ENCODE results near the gene KATNB1.

Gene KATNB1, protein sequence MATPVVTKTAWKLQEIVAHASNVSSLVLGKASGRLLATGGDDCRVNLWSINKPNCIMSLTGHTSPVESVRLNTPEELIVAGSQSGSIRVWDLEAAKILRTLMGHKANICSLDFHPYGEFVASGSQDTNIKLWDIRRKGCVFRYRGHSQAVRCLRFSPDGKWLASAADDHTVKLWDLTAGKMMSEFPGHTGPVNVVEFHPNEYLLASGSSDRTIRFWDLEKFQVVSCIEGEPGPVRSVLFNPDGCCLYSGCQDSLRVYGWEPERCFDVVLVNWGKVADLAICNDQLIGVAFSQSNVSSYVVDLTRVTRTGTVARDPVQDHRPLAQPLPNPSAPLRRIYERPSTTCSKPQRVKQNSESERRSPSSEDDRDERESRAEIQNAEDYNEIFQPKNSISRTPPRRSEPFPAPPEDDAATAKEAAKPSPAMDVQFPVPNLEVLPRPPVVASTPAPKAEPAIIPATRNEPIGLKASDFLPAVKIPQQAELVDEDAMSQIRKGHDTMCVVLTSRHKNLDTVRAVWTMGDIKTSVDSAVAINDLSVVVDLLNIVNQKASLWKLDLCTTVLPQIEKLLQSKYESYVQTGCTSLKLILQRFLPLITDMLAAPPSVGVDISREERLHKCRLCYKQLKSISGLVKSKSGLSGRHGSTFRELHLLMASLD

DNA sequence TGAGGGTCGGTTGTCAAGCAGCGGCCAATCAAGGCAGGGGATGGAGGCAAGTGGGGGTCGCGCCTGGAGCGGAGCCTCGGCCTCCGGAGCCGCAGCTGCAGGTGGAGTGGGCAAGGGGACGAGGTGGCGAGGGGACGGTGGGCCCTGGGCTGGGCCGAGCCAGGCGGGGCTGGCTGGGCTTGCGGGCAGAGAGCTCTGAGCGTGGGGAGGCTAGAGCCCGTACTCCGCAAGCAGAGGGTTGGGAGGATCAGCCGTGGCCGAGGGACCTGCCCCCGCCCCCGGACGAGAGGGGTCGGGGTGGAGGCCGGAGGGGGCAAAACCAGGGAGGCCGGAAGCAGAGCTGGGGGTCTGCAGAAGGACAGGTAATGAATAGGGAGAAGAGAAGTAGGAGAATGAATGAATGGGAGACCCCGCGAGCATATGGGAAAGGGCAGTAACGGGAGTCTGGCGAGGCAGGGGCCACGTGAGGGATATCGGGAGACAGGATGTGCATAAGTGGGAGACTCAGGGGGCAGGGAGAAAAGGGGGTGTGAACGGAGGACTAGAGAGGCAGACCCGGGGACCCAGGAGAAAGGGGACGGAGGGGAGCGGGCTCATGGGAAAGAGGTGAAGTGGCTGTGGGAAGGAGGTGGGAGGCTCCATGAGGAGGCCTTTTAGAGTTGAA, at the start of gene KATNB1:
TSS of gene KATNB1 (plus strand) at position 16 of the 664 bp plus-strand sequence. CDS start 1,474 bp downstream, outside the sequence.
- peak in 2 of 3 experiments; percentile 68 to 70 for DNase-seq

DNA sequence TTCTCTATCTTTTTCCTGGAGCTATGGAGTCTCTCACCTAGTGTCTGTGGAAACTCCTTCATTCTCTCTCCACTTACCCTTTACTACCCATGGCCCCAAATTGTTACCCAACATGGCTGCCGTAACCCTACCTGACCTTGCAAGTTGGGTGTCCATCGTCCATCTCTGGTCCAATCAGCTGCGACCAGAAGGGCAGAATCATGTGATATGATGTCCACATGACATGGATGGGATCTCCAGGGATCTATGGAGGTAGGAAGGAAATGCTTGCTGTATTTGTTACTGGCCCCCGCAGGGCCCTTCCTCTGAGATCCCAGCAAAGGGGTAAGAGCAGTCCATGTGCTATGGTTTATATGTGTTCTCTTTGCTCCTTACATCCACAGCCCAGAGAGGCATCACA, 49.0 kb upstream of the KATNB1 start:
- no peak for DNase-seq

DNA sequence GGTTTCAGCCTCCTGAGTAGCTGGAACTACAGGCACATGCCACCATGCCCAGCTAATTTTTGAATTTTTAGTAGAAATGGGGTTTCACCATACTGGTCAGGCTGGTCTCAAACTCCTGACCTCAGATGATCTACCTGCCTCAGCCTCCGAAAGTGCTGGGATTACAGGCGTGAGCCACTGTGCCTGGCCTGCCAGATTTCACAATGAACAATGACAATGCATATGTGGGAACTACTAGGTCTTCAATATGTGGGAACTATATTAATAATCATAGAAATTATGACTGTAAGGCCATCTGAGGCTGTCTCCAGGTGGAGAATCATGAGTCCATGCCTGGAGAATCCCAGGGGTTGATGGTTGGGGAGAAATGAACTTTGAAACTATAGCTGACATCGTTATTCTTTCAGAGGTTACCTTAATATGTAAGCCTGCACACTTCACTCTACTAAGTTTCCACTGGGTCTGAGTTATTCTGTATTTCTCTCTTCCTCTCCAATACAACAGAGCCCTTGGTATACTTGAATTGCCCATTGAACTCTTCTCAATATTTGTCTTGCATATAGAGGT, 48.1 kb upstream of the KATNB1 start:
- no peak for DNase-seq

DNA sequence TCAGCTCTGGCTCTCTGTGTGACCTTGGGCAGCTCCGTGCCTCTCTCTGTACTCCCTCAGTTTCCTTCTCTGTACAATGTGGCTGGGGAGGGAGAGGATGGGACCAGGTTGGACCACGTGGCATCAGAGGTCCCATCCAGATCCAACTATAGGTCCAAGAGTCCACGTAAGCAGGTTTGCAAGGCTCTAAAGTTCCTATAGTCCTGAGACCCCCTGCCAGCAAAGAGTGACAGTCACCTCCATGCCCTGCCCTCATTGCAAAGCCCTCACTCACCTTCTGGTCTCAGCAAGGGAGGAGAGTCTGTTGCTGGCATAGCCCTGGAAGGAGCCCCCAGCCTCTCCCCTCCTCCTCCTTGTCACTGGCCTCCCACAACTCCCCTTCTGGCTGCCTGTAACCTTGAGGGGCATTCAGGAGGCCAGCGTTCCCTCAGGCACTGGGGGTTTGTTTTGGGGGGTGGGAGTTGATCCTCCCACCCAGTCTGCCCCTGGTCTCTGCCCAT, 47.0 kb upstream of the KATNB1 start:
- DNase-seq: no peak

DNA sequence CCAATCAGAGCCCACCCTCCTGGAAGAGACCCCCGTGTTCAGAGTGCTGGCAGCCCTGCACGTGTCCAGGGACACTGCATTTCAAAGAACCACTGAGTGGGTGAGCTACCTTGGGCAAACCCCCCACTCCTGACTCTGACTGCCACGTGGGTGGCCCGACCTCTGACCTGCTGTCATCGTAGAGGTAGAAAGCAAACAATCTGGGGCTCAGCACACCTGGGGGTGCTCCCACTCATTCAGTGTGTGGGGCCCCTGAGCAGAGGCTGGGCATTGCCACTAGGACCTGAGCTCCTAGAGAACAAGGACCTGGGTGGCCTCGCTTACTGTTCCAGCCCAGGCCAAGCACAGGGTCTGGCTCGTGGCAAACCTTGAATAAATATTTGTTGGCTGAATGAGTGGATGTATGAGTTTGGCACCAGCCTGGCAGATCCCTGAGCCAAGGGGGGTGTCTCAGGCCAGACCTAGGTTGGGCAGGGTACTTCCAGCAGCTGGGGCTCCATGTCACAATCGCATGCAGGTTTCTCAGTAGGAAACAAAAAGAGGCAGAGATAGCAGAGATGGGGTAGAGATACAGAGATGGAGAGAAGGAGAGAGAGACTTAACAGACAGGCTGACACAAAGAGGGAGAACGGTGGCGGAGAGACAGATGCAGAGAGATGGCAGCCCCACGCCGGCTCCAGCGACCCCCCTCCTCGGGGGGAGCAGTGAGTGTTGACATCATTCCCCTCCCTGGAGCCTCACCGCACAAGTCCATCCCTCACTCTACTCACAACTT, 46.4 kb upstream of the KATNB1 start:
- no peak for DNase-seq

DNA sequence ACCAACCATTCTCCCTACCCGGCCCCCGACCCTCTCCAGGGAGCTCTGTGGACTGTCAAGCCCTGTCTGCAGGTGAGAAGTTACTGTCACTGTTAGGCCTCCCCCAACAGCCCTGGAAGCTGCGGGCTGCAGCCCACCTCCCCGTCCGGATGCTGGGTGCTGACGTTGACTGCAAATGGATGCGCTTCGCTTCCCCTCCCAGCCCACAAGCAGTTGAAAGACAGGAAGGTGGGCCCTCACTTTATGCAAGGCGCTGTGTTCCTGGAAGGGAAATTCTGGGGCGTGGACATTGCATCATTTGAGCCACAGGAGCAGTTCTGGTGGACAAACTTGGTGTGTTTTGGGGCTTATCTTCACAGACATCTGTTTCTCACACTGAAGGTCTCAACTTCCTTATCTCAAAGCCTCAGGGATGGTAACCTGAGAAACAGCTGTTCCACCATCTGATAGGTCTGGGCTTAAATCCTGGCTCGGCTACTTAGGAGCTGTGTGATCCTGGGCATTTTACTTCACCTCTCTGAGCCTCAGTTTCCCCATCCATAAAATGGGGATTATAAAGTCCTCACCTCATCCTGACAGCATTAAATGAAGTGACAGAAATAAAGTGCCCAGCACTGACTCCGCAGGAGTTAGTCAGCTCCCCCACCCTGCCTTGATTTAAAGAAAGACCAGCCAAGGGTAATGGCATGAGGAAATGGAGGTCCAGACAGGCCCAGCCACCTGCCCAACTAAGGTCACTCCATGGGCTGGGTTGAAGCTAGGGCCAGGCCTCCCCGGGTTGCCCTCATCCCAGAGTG, 45.6 kb upstream of the KATNB1 start:
- no peak for DNase-seq

DNA sequence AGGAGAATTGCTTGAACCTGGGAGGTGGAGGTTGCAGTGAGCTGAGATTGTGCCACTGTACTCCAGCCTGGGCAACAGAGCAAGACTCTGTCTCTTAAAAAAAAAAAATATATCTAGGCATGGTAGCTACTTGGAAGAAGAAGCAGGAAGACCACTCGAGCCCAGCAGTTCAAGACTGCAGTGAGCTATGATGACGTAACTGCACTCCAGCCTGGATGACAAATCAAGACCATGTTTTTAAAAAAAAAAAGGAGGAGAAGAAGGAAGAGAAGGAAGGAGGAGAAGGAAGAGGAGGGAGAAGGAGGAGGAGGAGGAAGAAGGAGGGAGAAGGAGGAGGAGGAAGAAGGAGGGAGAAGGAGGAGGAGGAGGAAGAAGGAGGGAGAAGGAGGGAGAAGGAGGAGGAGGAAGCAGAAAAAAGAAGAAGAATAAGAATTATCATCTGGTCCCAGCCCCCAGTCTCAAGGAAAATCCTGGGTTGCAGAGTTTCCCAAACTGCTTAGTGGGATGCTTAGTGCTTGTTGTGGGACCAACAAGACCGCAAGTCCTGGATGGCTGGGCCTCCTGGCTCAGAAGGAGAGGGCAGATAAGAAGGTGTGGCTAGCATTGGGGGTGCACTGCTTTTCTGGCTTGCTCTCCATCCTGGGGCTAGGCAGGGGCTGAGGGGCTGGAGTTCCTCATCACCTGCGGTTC, 44.6 kb upstream of the KATNB1 start:
- no peak for DNase-seq

DNA sequence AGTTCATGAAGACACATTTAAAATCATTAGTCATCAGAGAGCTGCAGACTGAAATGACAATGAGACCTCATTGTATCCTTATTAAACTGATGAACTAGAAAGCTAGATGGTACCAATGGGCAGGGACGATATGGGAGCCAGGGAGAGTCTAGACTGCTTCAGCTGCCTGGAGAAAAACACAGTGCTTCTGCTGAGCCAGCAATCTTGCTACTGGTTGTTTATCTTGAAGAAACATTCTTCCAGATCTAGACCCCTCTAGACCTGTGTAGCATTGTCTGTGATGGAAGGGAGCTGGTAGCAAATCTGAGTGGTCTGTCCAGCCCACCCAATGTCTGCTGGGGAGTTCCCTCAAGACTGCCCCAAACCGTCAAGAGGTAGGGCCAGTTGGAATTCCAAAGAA, 42.9 kb upstream of the KATNB1 start:
- no peak for DNase-seq

DNA sequence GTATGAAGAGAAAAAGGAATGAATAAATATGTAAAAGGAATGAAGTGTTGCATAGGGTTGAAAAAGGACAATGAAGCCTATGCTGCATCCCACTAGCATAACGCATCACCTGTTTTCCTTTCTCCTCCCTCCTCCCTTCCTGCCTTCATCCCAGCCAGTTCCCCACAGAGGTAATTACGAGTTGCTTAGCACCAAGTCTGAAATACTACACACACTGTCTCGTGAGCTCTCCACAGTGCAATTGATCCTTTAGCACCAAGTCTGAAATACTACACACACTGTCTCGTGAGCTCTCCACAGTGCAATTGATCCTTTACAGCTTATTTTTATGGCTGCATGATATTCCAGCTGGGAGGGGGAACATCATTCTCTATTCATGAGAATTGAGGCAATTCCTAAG, 42.0 kb upstream of the KATNB1 start:
- DNase-seq: peak in 2 of 3 experiments; percentile 38 to 84

DNA sequence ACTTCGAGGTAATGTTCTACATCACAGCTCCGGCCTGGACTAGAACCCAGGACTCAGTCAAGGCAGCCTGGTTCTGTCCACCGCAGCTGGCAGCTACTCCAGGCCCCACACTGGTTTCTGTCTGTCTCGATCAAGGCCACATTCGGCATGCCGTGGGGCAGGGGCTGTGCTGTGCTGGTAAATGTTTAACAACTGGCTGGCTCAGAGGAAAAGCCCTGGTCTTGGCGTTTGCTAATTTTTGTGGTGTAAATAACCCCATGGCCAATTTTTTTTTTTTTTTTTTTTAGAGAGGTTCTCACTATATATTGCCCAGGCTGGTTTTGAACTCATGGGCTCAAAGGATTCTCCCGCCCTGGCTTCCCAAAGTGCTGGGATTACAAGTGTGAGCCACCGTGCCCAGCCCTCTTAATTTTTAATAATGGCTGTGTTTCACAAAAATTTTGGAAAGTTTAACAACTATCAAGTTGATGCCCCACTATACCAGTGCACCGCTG, 41.3 kb upstream of the KATNB1 start:
- DNase-seq: no peak

DNA sequence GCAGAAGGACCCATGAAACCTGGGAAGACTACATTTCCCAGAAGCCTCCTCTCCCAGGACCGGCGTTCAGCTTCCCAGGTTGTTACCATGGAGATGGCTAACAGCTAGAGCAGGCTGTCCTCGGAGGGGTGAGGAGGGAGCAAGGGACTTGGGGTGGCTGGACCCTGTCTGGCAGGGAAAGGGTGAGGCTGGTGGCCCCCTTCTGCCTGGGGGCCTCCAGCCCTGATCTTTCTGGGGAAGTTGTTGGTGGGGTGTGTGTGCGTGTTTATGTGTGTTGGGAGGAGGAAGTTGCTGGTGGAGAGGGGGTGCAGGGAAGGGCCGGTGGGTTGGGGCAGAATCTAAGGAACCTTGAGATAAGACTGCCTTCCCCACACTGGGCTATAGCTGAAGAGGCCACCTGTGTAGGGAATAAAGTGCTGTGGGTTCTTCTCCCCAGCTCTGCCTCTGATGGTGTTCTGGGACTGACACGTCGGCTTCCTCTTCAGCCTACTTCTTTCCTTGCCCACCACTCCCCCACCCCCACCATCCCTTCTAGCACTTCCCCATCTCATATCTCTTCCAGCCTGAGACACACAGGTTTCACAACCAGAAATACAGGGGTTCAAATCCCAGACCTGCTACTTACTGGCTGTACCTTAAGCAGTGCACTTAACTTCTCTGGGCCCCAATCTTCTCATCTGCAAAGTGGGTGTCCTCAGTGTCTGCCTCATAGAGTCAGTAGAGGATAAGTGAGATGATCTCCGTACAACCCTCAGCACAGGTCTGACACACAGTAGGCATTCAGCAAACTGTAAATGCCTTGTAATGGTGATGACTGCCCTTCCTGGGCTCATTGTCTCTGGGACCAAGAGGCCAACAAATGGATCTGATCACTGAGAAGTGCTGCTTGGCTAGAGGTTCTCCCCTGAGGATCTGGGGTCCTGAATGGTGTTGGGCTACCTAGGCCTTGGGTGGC, 40.6 kb upstream of the KATNB1 start, which contains the start of gene DRC7:
TSS of gene DRC7 (plus strand) at position 82 of the 955 bp plus-strand sequence. CDS start 3,144 bp downstream, outside the sequence.
- DNase-seq: peak in 2 of 3 experiments; percentile 64 to 86

DNA sequence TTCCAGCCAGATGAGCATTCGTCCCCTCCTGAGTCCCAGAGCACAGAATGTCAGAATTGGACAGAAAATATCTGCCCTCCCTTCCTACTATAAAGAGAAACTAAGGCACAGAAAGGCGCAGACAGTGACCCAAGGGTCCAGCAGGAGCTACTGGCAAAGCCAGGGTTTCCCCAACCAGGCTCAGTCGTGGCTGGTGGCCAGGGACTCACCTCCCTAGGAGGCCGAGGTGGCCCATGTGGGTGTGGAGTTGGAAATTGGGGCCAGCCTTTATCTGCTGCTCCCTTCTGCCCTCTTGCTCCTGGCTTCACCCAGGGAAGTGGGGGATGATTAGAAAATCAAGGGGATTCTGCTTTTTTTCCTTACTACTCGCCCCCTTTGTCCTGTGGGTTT, 39.9 kb upstream of the KATNB1 start:
- no peak for DNase-seq

DNA sequence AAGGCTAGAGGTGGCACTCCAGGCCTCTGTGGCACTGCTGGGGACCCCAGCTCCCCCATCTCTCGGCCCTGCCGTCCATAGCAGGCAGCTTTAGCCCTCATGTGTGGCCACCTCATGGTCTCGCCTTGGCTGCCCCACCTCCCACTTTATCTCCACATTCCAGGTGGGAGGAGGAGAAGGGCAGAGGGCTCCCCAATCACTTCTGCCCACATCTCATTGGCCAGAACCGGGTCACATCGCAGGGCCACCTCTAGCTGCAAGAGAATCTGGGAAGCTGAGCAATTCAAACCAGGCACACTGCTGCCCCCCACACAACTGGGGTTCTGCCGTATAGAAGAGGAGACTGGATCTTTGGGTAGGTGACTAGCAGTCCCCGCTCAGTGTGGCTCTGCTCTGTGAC, 39.3 kb upstream of the KATNB1 start:
- no peak for DNase-seq

DNA sequence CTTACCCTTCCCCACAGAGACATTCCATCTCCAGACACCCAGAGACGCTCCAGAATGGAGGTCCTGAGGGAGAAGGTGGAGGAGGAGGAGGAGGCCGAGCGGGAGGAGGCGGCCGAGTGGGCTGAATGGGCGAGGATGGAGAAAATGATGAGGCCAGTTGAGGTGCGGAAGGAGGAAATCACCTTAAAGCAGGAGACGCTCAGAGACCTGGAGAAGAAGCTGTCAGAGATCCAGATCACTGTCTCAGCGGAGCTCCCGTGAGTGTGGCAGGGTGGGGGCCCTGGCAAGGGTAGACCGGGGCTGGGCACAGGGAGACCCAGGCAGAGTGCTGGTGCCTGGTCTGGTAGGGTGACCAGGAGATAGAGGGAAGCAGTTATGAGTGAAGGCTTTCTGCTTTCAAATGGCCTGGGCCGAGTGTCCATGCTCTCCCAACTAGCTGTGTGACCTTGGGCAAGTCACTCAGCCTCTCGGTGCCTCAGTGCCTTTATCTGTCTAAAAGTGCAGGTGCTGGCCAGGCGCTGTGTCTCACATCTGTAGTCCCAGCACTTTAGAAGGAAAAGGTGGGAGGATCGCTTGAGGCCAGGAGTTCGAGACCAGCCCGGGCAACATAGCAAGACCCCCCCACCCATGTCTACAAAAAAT, 37.6 kb upstream of the KATNB1 start:
- no peak for DNase-seq

DNA sequence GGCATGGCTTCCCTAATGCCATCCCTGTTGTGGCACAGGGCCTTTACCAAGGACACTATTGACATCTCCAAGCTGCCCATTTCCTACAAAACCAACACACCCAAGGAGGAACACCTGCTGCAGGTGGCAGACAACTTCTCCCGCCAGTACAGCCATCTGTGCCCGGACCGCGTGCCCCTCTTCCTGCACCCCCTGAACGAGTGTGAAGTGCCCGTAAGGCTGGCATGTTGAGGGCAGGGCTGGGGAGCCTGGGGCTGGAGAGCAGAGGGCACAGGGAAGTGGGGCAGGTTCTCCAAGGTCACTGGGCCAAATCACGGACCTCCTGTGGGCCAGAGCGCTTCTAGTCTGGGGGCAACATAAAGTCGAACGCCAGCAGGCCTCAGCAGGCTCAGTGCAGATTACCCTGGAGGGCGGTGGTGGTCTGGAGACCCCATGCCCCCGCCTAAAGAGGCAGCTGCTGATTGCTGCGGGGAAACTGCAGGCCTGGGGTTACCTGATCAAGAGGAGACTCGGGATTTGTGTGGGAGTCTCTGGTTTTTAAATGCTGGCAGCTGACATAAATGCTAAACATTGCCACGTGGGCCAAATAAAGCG, 36.7 kb upstream of the KATNB1 start:
- DNase-seq: no peak

DNA sequence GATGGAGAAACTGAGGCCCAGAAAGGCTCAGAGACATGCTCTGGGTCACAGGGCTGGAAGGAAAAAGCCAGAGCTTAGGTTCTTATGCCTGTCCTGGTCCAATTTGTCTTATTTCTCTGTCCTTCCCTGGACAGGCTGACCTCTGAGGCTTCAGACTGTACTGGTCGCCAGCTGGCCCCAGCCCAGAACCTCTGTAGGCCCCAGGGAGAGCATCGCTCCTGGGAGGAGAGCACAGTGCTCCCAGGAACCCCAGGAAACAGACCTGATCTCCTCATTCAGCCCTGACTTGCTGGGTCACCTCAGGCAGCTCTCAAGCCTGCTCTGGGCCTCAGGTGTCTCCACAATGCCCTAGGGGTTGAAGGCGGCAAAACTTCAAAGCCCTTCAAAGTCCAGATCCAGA, 36.1 kb upstream of the KATNB1 start:
- DNase-seq: no peak

DNA sequence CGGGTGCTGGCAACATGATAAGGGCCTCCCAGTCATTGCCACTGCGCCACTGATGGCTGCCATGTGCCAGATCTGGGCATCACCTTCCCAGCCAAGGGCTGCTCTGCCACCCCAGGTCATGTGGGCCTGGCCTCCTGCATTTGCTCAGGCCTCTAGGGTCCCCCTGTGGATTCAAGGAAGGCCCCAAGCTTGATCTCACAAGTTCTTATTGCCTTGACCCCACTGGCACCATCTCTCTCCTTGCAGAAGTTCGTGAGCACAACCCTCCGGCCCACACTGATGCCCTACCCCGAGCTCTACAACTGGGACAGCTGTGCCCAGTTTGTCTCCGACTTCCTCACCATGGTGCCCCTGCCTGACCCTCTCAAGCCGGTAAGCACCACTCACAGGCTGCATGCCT, 35.7 kb upstream of the KATNB1 start:
- no peak for DNase-seq

DNA sequence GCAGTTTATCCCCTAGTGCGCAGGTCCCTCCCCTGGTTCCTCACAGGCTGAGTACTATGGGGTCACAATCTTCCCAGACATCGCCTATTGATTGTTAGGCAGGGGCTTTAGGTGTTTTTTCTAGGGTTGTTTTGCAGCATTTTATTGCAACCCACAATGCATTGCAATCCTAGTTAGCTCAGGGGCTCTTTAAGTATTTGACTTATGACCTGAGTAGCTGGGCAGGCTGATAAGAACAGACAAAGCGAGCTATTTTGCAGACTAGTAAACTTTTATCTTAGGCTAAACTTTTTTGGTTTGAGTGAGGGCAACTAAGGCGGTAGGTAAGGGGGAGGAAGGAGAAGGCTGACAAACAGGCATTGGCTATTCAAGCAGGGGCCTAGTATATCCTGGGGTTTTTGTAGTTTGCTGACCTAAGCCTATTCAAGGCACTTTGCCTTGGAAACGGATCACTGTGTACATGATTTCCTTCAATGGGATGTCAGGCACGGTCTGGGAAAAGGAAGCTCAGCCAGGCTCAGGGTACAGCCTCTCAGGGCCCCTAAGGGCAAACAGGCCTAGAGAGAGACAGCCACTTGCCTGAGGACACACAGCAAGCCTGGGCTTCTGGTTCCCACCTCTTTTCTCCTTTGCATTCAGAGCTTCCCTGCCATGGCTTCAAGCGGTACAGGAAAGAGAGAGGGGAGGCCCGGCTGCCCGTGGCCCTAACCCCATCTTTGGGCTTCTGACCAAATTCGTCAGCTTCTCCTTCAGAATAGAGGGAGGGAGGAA, 34.6 kb upstream of the KATNB1 start:
- no peak for DNase-seq

All from NCI-H1417 (cell line).